OCI-LY1 (cell line): ENCODE measurements around the gene PDE4C.

Source experiments
- EZH2 ChIP-seq: fragments of 200-600 bp; sonication (generic), shearing (Covaris generic); IDR thresholded peaks from 2 replicates; pipeline ENCODE4 v1.8.0; 2017; ENCODE audit warnings: borderline replicate concordance, mixed run types, mild to moderate bottlenecking, antibody characterized with exemption, low read length, moderate library complexity, mixed read lengths
- TF ChIP-seq, protein P1 (sequence below): fragments of 200-600 bp; sonication (generic), shearing (Covaris generic); IDR thresholded peaks from 2 replicates; pipeline ENCODE4 v1.5.1; 2017; ENCODE audit warnings: mild to moderate bottlenecking, antibody characterized with exemption, low read length, moderate library complexity, mixed read lengths

DNA sequence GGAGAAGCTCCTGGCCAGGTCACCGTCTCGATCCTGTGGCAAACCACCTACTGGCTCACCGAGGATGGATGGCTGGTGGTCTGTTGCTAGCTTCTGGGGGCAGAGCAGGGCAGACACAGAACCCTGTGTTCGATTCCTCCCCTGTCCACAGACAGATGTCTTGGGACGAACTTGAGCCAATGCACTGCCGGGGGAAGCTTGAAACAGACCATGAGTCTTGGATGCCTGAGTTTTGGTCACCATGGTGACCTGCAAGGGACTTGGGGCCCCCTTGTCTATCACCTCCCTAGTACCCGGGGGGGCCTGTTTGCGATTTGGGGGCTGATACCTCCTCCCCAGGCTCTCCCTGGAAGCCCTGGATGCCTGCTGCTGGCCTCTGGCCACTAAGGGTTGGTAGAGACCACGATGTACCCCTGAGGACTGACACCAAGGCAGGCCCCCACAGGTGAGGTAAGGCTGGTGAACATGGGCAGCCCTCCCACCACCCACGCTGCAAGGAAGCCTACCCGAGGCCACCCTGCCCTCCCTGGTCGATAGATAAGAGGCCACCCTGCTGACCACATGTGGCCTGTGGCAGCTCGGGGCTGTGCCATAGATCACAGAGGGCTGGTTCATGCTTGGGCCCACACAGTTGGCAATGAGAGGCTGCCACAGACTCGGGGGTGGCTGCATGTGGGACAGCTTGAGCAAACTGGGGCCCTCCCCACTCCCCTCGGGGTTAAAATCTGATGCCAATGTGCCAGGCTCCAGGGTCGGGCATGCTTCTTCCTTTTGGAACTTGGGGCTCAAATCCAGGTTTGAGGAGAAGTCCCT is 37.3 kb upstream of the PDE4C start:
- TF ChIP-seq EZH2: no peak
- TF ChIP-seq, protein P1, sequence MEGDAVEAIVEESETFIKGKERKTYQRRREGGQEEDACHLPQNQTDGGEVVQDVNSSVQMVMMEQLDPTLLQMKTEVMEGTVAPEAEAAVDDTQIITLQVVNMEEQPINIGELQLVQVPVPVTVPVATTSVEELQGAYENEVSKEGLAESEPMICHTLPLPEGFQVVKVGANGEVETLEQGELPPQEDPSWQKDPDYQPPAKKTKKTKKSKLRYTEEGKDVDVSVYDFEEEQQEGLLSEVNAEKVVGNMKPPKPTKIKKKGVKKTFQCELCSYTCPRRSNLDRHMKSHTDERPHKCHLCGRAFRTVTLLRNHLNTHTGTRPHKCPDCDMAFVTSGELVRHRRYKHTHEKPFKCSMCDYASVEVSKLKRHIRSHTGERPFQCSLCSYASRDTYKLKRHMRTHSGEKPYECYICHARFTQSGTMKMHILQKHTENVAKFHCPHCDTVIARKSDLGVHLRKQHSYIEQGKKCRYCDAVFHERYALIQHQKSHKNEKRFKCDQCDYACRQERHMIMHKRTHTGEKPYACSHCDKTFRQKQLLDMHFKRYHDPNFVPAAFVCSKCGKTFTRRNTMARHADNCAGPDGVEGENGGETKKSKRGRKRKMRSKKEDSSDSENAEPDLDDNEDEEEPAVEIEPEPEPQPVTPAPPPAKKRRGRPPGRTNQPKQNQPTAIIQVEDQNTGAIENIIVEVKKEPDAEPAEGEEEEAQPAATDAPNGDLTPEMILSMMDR: no peak
